Activated CD8-positive, alpha-beta T cell treated with anti-CD3 and anti-CD28 coated beads for 36 hours (primary cell): ENCODE data around the gene ACADS. TPM values are rescaled to one million over a fixed set of nuclear protein-coding genes. Genes with fewer than 3 reads are reported as not detected.
A peak's percentile ranks its signal among the peaks of the same experiment; 100 is the strongest.

ENCODE experiments used
- ATAC-seq: fragments of 200-7000 bp; cut with Tn5 transposase; one replicate; pipeline ENCODE4 v1.10.0; 2021; ENCODE audit warnings: mild to moderate bottlenecking, moderate library complexity
- CTCF ChIA-PET: fragments of 350-600 bp; sonication (Branson Sonifier 250); formaldehyde crosslinking; loops from one replicate; lab custom pipeline; 2021; ENCODE audit warnings: antibody characterized with exemption; lab: Charles Lee
- POLR2A ChIA-PET: fragments of 350-600 bp; sonication (Branson Sonifier 250); formaldehyde crosslinking; loops from one replicate; lab custom pipeline; 2021; ENCODE audit warnings: antibody characterized with exemption; lab: Charles Lee
- DNase-seq: peaks from one replicate; pipeline ENCODE4 v3.0.0-alpha.2; 2020
- H3K27ac Mint-ChIP-seq: one replicate; pipeline ENCODE4 v1.8.0; 2021; ENCODE audit warnings: mild to moderate bottlenecking, mixed read lengths
- H3K27me3 Mint-ChIP-seq: one replicate; pipeline ENCODE4 v1.8.0; 2021; ENCODE audit warnings: mixed read lengths
- H3K36me3 Mint-ChIP-seq: one replicate; pipeline ENCODE4 v1.8.0; 2021; ENCODE audit warnings: low read depth, mixed read lengths
- H3K4me1 Mint-ChIP-seq: one replicate; pipeline ENCODE4 v1.8.0; 2021; ENCODE audit warnings: low read depth, mixed read lengths
- H3K4me3 Mint-ChIP-seq: one replicate; pipeline ENCODE4 v1.8.0; 2021; ENCODE audit warnings: mild to moderate bottlenecking, moderate library complexity, mixed read lengths
- H3K9me3 Mint-ChIP-seq: one replicate; pipeline ENCODE4 v1.8.0; 2021; ENCODE audit warnings: mixed read lengths
- CTCF ChIP-seq: fragments of 200-600 bp; IDR thresholded peaks from one replicate; pipeline ENCODE4 v1.8.0; 2022; ENCODE audit warnings: antibody characterized with exemption, mild to moderate bottlenecking
- intact Hi-C: fragments of 100-400 bp; cut with micrococcal nuclease; formaldehyde crosslinking; loops from one replicate; pipeline ENCODE4 v1.10.0; 2022
- total RNA-seq, 2 experiments: library from RNA; stranded (reverse); gene quantifications; one replicate each; pipeline ENCODE4 v1.2.3, GENCODE V29; 2021

The ACADS gene
- total RNA-seq, 2 experiments from 2014 or later: 17.4 to 18.1 TPM

GRCh38 chr12:120762086-120762485 lies 36.5 kb downstream of the ACADS start:
- no peak overlapping the region for H3K27ac Mint-ChIP-seq
- no peaks in the 10 kb centered on the region for H3K9me3 Mint-ChIP-seq
- no peaks in the 10 kb centered on the region for H3K4me1 Mint-ChIP-seq
- POLR2A ChIA-PET: interaction anchor here (0.9 kb wide), 1 partner anchor 38 kb away, joined by 4 read pairs; no protein-coding TSS in a partner anchor
- peaks cover 11% of the 10 kb centered on the region for H3K36me3 Mint-ChIP-seq
- CTCF ChIA-PET: interaction anchor here (1.2 kb wide), 1 partner anchor 210 kb away, joined by 3 read pairs; no protein-coding TSS in a partner anchor
- intact Hi-C loops: no loop called here
- TF ChIP-seq CTCF: no peak
- ATAC-seq (no peak), DNase-seq (no peak)
- no peak overlapping the region for H3K4me3 Mint-ChIP-seq
- H3K27me3 Mint-ChIP-seq: no peaks in the 10 kb centered on the region

GRCh38 chr12:120763250-120763649 lies 37.6 kb downstream of the ACADS start:
- peaks cover 11% of the 10 kb centered on the region for H3K36me3 Mint-ChIP-seq
- CTCF ChIA-PET: interaction anchor here (0.9 to 1.4 kb wide), 2 partner anchors 22 to 209 kb away, joined by 3 to 4 read pairs; no protein-coding TSS in a partner anchor
- H3K4me1 Mint-ChIP-seq: no peaks in the 10 kb centered on the region
- intact Hi-C loops: no loop called here
- no peak for ATAC-seq
- TF ChIP-seq CTCF: no peak
- H3K27me3 Mint-ChIP-seq: no peaks in the 10 kb centered on the region
- POLR2A ChIA-PET: interaction anchor here (0.9 kb wide), 1 partner anchor 37 kb away, joined by 4 read pairs; no protein-coding TSS in a partner anchor
- no peak for DNase-seq
- no peaks in the 10 kb centered on the region for H3K9me3 Mint-ChIP-seq
- no peak overlapping the region for H3K4me3 Mint-ChIP-seq
- H3K27ac Mint-ChIP-seq: no peak overlapping the region

- no peaks in the 10 kb centered on the region for H3K27me3 Mint-ChIP-seq
- no peak for DNase-seq
- CTCF ChIA-PET: interaction anchor here (1.5 to 1.8 kb wide), 2 partner anchors 11 to 207 kb away, joined by 5 to 6 read pairs; no protein-coding TSS in a partner anchor
- no peak for ATAC-seq
- no peaks in the 10 kb centered on the region for H3K9me3 Mint-ChIP-seq
- no peak overlapping the region for H3K27ac Mint-ChIP-seq
- peaks cover 14% of the 10 kb centered on the region for H3K36me3 Mint-ChIP-seq
- no peaks in the 10 kb centered on the region for H3K4me1 Mint-ChIP-seq
- TF ChIP-seq CTCF: no peak
- intact Hi-C loops: no loop called here
- POLR2A ChIA-PET: interaction anchor here (1.6 kb wide), 1 partner anchor 10 kb away, joined by 4 read pairs; no protein-coding TSS in a partner anchor
- no peak overlapping the region for H3K4me3 Mint-ChIP-seq
These were observed 39.2 kb downstream of the ACADS start for GRCh38 chr12:120764816-120765215.

GRCh38 chr12:120766566-120766965 lies 40.9 kb downstream of the ACADS start:
- DNase-seq (no peak), ATAC-seq (no peak)
- no peaks in the 10 kb centered on the region for H3K9me3 Mint-ChIP-seq
- intact Hi-C loops: no loop called here
- ChIA-PET CTCF (interaction anchor here (1.3 to 1.4 kb wide), 2 partner anchors 205 to 293 kb away, joined by 3 to 7 read pairs; no protein-coding TSS in a partner anchor), POLR2A (interaction anchor here (1.6 kb wide), 1 partner anchor 8 kb away, joined by 4 read pairs; no protein-coding TSS in a partner anchor)
- H3K27ac Mint-ChIP-seq: peak overlapping the region; percentile 20
- peaks cover 9% of the 10 kb centered on the region for H3K36me3 Mint-ChIP-seq
- no peak for TF ChIP-seq CTCF
- no peak overlapping the region for H3K4me3 Mint-ChIP-seq
- H3K27me3 Mint-ChIP-seq: no peaks in the 10 kb centered on the region
- H3K4me1 Mint-ChIP-seq: peaks cover 3% of the 10 kb centered on the region
